Measurements from ENCODE around the gene THADA. TPM values are rescaled to one million over a fixed set of nuclear protein-coding genes. Genes with fewer than 3 reads are reported as not detected.

THADA gene
- polyA plus RNA-seq, 1 donor (not counting 4 experiments of a cell fraction or from before 2014, with no cell fraction given) = 22.6 TPM

DNA sequence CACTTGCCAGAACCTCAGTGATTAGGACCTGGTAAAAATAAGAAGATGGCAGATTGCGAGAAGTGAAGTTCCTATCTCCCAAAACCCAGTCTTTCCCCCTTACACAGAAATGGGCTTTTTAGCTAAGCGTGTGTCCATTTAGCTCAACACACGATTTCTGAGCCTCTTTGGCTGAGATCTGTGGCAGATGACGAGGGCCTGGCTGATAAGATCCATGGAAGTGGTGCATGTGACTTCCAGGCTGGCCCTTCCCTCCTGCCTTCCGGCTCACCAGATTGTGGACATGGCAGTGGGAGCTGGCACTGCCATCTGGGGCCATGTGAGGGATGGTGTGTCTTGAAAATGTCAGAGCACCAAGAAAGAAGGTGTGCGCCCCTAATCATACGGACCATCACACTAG is 328.5 kb downstream of the THADA start:
- TF ChIP-seq EZH2 (IDR thresholded peaks at IDR 0.05; ENCODE audit: low read length) = no peak
- TF ChIP-seq, protein P1, sequence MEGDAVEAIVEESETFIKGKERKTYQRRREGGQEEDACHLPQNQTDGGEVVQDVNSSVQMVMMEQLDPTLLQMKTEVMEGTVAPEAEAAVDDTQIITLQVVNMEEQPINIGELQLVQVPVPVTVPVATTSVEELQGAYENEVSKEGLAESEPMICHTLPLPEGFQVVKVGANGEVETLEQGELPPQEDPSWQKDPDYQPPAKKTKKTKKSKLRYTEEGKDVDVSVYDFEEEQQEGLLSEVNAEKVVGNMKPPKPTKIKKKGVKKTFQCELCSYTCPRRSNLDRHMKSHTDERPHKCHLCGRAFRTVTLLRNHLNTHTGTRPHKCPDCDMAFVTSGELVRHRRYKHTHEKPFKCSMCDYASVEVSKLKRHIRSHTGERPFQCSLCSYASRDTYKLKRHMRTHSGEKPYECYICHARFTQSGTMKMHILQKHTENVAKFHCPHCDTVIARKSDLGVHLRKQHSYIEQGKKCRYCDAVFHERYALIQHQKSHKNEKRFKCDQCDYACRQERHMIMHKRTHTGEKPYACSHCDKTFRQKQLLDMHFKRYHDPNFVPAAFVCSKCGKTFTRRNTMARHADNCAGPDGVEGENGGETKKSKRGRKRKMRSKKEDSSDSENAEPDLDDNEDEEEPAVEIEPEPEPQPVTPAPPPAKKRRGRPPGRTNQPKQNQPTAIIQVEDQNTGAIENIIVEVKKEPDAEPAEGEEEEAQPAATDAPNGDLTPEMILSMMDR (optimal IDR thresholded peaks at IDR 0.05 in 1 of 3, IDR thresholded peaks at IDR 0.05 in 1 of 3, conservative IDR thresholded peaks at IDR 0.05 in 1 of 3; ENCODE audit: extremely low read depth in 1 of 3, insufficient read depth in 2 of 3, low read length in 3 of 3) = no peak

DNA sequence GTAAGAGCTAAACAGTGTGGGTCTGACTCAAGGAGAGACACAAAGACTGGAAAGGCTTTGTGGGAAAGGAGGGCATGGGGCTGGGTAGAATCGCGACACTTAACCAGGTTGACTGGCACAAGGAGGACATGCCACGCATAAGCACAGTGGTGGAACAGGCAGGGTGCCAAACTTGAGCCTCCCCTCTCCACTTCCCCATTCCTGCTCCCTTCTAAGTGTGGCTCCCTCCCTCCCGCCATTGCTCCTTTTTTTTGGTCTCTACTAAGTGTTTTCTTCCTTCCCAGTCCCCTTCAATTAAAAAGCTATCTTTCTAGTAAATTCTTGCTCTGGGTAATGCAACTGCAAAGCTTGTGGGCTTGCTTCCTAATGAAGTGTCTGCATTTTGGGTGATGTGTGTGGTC is 329.1 kb downstream of the THADA start:
- FAIRE-seq (no peak), DNase-seq (ENCODE audit: low read depth, low spot score) (no peak)
- Histone ChIP-seq H3K9ac (ENCODE audit: control insufficient read depth, extremely low read depth, insufficient read depth, low read length) (no peak overlapping the region), H3K9me1 (ENCODE audit: control insufficient read depth, extremely low read depth, insufficient read depth, low read length) (peaks cover 3% of the 10 kb centered on the region), H3K4me1 (ENCODE audit: control insufficient read depth, extremely low read depth, insufficient read depth, low read length) (peaks cover 20% of the 10 kb centered on the region), H3K79me2 (ENCODE audit: control insufficient read depth, insufficient read depth, low read length) (no peaks in the 10 kb centered on the region), H3K4me3 (ENCODE audit: control insufficient read depth in 2 of 3, extremely low read depth in 1 of 3, insufficient read depth in 2 of 3, low read depth in 1 of 3, low read length in 3 of 3) (no peak overlapping the region), H4K20me1 (ENCODE audit: control insufficient read depth, extremely low read depth, insufficient read depth, low read length) (no peaks in the 10 kb centered on the region), H3K36me3 (ENCODE audit: control insufficient read depth in 2 of 2, extremely low read depth in 1 of 2, insufficient read depth in 2 of 2, low read length in 2 of 2) (peaks cover 2 to 8% of the 10 kb centered on the region in 2 experiments), H2AFZ (ENCODE audit: control insufficient read depth, low read length) (no peak overlapping the region), H3K9me3 (ENCODE audit: control insufficient read depth, low read depth, low read length) (no peaks in the 10 kb centered on the region), H3K27ac (ENCODE audit: control insufficient read depth, insufficient read depth, low read length) (no peak overlapping the region), H3K27me3 (ENCODE audit: control insufficient read depth, extremely low read depth, insufficient read depth, low read length) (no peaks in the 10 kb centered on the region), H3K4me2 (ENCODE audit: control insufficient read depth, extremely low read depth, insufficient read depth, low read depth, low read length) (no peak overlapping the region)
- dilution Hi-C loops (cut with MboI; ENCODE audit: extremely low pct_ligation_motif_present, low sequenced_read_pairs) = no loop called here
- TF ChIP-seq, protein P1 (optimal IDR thresholded peaks at IDR 0.05 in 1 of 3, IDR thresholded peaks at IDR 0.05 in 1 of 3, conservative IDR thresholded peaks at IDR 0.05 in 1 of 3; ENCODE audit: extremely low read depth in 1 of 3, insufficient read depth in 2 of 3, low read length in 3 of 3) = no peak
- TF ChIP-seq EZH2 (IDR thresholded peaks at IDR 0.05; ENCODE audit: low read length) = no peak

More for the DNA sequence above, 328.5 kb downstream of the THADA start:
- H3K4me2 ChIP-seq (ENCODE audit: control insufficient read depth, extremely low read depth, insufficient read depth, low read depth, low read length) = no peak overlapping the region
- DNase-seq (ENCODE audit: low read depth, low spot score) (no peak), FAIRE-seq (no peak)
- H3K9ac ChIP-seq (ENCODE audit: control insufficient read depth, extremely low read depth, insufficient read depth, low read length) = no peak overlapping the region
- no peaks in the 10 kb centered on the region for H4K20me1 ChIP-seq (ENCODE audit: control insufficient read depth, extremely low read depth, insufficient read depth, low read length)
- no peak overlapping the region for H2AFZ ChIP-seq (ENCODE audit: control insufficient read depth, low read length)
- H3K79me2 ChIP-seq (ENCODE audit: control insufficient read depth, insufficient read depth, low read length) = no peaks in the 10 kb centered on the region
- no peak overlapping the region for H3K4me3 ChIP-seq (ENCODE audit: control insufficient read depth in 2 of 3, extremely low read depth in 1 of 3, insufficient read depth in 2 of 3, low read depth in 1 of 3, low read length in 3 of 3)
- H3K36me3 ChIP-seq (ENCODE audit: control insufficient read depth in 2 of 2, extremely low read depth in 1 of 2, insufficient read depth in 2 of 2, low read length in 2 of 2) = peaks cover 2 to 8% of the 10 kb centered on the region in 2 experiments
- peaks cover 20% of the 10 kb centered on the region for H3K4me1 ChIP-seq (ENCODE audit: control insufficient read depth, extremely low read depth, insufficient read depth, low read length)
- H3K9me3 ChIP-seq (ENCODE audit: control insufficient read depth, low read depth, low read length) = no peaks in the 10 kb centered on the region
- dilution Hi-C loops (cut with MboI; ENCODE audit: extremely low pct_ligation_motif_present, low sequenced_read_pairs) = no loop called here
- H3K9me1 ChIP-seq (ENCODE audit: control insufficient read depth, extremely low read depth, insufficient read depth, low read length) = peaks cover 3% of the 10 kb centered on the region
- H3K27me3 ChIP-seq (ENCODE audit: control insufficient read depth, extremely low read depth, insufficient read depth, low read length) = no peaks in the 10 kb centered on the region
- H3K27ac ChIP-seq (ENCODE audit: control insufficient read depth, insufficient read depth, low read length) = no peak overlapping the region

Data from keratinocyte (primary cell).